Measurements from ENCODE around the gene DMKN.

The DMKN gene

DNA sequence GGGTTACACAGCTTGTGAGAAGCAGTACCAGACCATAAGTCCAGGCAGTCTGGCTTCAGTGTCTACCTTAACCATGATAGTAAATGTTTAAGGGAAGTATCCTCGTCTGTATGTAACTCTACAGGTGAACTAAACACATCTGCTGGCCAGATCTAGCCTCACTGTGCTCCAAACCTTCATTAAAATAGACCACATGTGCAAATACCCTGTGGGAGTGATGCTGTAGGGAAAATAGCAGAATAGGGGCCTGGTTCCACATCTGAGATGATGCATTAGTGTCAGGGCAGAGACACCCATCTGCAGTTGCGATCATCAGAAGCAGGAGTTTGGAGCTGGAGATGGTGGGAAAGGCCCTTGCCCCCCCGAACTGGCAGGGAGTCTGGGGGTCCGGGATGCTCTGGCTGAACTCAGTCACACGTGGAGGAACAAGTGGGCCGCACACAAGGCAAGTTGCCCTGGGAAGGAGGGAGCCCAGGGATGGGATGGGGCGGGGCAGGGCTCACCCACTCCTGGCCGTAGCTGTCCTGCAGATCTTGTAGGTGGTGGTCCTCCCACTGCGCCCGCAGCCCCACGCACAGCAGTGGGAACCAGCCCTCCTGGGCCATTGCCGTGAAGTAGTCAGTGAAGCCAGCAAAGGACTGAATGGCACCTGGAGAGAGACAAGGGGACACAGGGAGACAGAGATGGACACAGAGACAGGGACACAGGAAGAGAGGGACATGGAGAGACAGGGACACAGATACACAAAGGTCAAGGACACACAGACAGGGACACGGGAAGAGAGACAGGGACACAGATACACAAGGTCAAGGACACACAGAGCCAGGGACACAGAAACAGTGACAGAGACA is 39.3 kb upstream of the DMKN start:
- Mint-ChIP-seq H3K9me3 (peaks cover 4% of the 10 kb centered on the region), H3K4me3 (no peak overlapping the region), H3K4me1 (peaks cover 28% of the 10 kb centered on the region), H3K27ac (no peak overlapping the region), H3K36me3 (ENCODE audit: low read depth) (peaks cover 4% of the 10 kb centered on the region), H3K27me3 (ENCODE audit: low read depth, poor library complexity) (peaks cover 37% of the 10 kb centered on the region)
- DNase-seq = no peak
- no peak for TF ChIP-seq CTCF (IDR thresholded peaks at IDR 0.05)

GRCh38 chr19:35551091-35551810 is 37.8 kb upstream of the DMKN start:
- peaks cover 4% of the 10 kb centered on the region for H3K36me3 Mint-ChIP-seq (ENCODE audit: low read depth)
- peaks cover 25% of the 10 kb centered on the region for H3K27me3 Mint-ChIP-seq (ENCODE audit: low read depth, poor library complexity)
- peaks cover 33% of the 10 kb centered on the region for H3K4me1 Mint-ChIP-seq
- peaks cover 4% of the 10 kb centered on the region for H3K9me3 Mint-ChIP-seq
- DNase-seq = no peak
- H3K4me3 Mint-ChIP-seq = no peak overlapping the region
- no peak overlapping the region for H3K27ac Mint-ChIP-seq
- no peak for TF ChIP-seq CTCF (IDR thresholded peaks at IDR 0.05)

GRCh38 chr19:35549879-35550523 is 36.6 kb upstream of the DMKN start:
- Mint-ChIP-seq H3K4me3 (no peak overlapping the region), H3K4me1 (peaks cover 28% of the 10 kb centered on the region), H3K27me3 (ENCODE audit: low read depth, poor library complexity) (peaks cover 17% of the 10 kb centered on the region), H3K27ac (no peak overlapping the region), H3K36me3 (ENCODE audit: low read depth) (peaks cover 4% of the 10 kb centered on the region), H3K9me3 (no peaks in the 10 kb centered on the region)
- no peak for TF ChIP-seq CTCF (IDR thresholded peaks at IDR 0.05)
- no peak for DNase-seq

- peaks cover 4% of the 10 kb centered on the region for H3K36me3 Mint-ChIP-seq (ENCODE audit: low read depth)
- peak; percentile 71 for TF ChIP-seq CTCF (IDR thresholded peaks at IDR 0.05)
- H3K27ac Mint-ChIP-seq = no peak overlapping the region
- H3K4me1 Mint-ChIP-seq = peaks cover 35% of the 10 kb centered on the region
- DNase-seq = peak; percentile 66
- H3K27me3 Mint-ChIP-seq (ENCODE audit: low read depth, poor library complexity) = peaks cover 10% of the 10 kb centered on the region
- no peaks in the 10 kb centered on the region for H3K9me3 Mint-ChIP-seq
- H3K4me3 Mint-ChIP-seq = no peak overlapping the region
Observed at GRCh38 chr19:35549174-35549788, 35.8 kb upstream of the DMKN start.

DNA sequence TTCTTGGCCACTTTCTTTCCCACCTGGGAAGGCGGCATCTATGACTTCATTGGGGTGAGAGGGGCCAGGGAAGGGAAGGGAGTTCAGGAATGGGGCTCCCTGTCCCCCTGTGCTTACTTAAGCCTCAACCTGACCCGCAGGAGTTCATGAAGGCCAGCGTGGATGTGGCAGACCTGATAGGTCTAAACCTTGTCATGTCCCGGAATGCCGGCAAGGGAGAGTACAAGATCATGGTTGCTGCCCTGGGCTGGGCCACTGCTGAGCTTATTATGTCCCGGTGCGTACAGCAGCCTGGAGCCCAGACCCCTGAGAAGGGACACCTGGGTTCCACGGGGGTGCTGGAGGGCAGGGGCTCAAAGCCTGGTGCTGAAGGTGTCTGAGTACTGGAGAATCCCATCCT is 33.1 kb upstream of the DMKN start:
- no peak for TF ChIP-seq CTCF (IDR thresholded peaks at IDR 0.05)
- H3K4me1 Mint-ChIP-seq = peaks cover 37% of the 10 kb centered on the region
- H3K27ac Mint-ChIP-seq = peak overlapping the region; percentile 73
- H3K9me3 Mint-ChIP-seq = no peaks in the 10 kb centered on the region
- no peak for DNase-seq
- H3K36me3 Mint-ChIP-seq (ENCODE audit: low read depth) = peaks cover 4% of the 10 kb centered on the region
- peaks cover 6% of the 10 kb centered on the region for H3K27me3 Mint-ChIP-seq (ENCODE audit: low read depth, poor library complexity)
- H3K4me3 Mint-ChIP-seq = peak overlapping the region; percentile 90
